Activated naive CD8-positive, alpha-beta T cell treated with anti-CD3 and anti-CD28 coated beads, Interleukin-2, amount 50 U/mL, for 24 hours (primary cell): ENCODE data around the gene GAL3ST2.
A peak's percentile ranks its signal among the peaks of the same experiment; 100 is the strongest.
"Not testable (repeated sequence)": the region's sequence is repeated elsewhere in the genome, so short reads cannot be mapped to it uniquely, and the experiment has no call there.

Source experiments
- ATAC-seq: fragments of 150-1000 bp; cut with Tn5 transposase; one replicate; pipeline ENCODE4 v1.10.0; 2021
- DNase-seq: peaks from one replicate; pipeline ENCODE4 v3.0.0; 2021
- H3K27ac Mint-ChIP-seq: one replicate; pipeline ENCODE4 v1.8.0; 2021; ENCODE audit warnings: mild to moderate bottlenecking, mixed read lengths
- H3K27me3 Mint-ChIP-seq: one replicate; pipeline ENCODE4 v1.8.0; 2021; ENCODE audit warnings: mixed read lengths
- H3K36me3 Mint-ChIP-seq: one replicate; pipeline ENCODE4 v1.8.0; 2021; ENCODE audit warnings: low read depth, mixed read lengths
- H3K4me1 Mint-ChIP-seq: one replicate; pipeline ENCODE4 v1.8.0; 2021; ENCODE audit warnings: mixed read lengths
- H3K4me3 Mint-ChIP-seq: one replicate; pipeline ENCODE4 v1.8.0; 2021; ENCODE audit warnings: mild to moderate bottlenecking, moderate library complexity, mixed read lengths
- H3K9me3 Mint-ChIP-seq: one replicate; pipeline ENCODE4 v1.8.0; 2021; ENCODE audit warnings: mixed read lengths

Gene GAL3ST2

GRCh38 chr2:241741016-241741415 lies 35.6 kb upstream of the GAL3ST2 start:
- peaks cover 37% of the 10 kb centered on the region for H3K4me1 Mint-ChIP-seq
- H3K4me3 Mint-ChIP-seq, result peak overlapping the region; percentile 41
- peaks cover 24% of the 10 kb centered on the region for H3K36me3 Mint-ChIP-seq
- ATAC-seq (peak; percentile 68), DNase-seq (peak; percentile 46)
- H3K9me3 Mint-ChIP-seq, result no peaks in the 10 kb centered on the region
- H3K27me3 Mint-ChIP-seq, result no peaks in the 10 kb centered on the region
- H3K27ac Mint-ChIP-seq, result peak overlapping the region; percentile 44

- Mint-ChIP-seq H3K4me3 (no peak overlapping the region), H3K9me3 (no peaks in the 10 kb centered on the region), H3K36me3 (peaks cover 25% of the 10 kb centered on the region), H3K27me3 (no peaks in the 10 kb centered on the region), H3K4me1 (peaks cover 32% of the 10 kb centered on the region), H3K27ac (no peak overlapping the region)
- DNase-seq (no peak), ATAC-seq (no peak)
Measured at GRCh38 chr2:241742320-241742939, 34.2 kb upstream of the GAL3ST2 start.

GRCh38 chr2:241743008-241743407 lies 33.6 kb upstream of the GAL3ST2 start:
- H3K4me1 Mint-ChIP-seq, result peaks cover 28% of the 10 kb centered on the region
- not testable (repeated sequence) for H3K4me3 Mint-ChIP-seq, H3K27me3 Mint-ChIP-seq, H3K9me3 Mint-ChIP-seq, H3K27ac Mint-ChIP-seq, ATAC-seq, DNase-seq
- H3K36me3 Mint-ChIP-seq, result peaks cover 25% of the 10 kb centered on the region

GRCh38 chr2:241743620-241744019 lies 33.0 kb upstream of the GAL3ST2 start:
- Mint-ChIP-seq H3K4me3 (no peak overlapping the region), H3K36me3 (peaks cover 23% of the 10 kb centered on the region)
- no peak for ATAC-seq

GRCh38 chr2:241744028-241744754 lies 32.4 kb upstream of the GAL3ST2 start:
- Mint-ChIP-seq H3K36me3 (peaks cover 21% of the 10 kb centered on the region), H3K4me1 (peaks cover 21% of the 10 kb centered on the region), H3K27ac (no peak overlapping the region), H3K4me3 (no peak overlapping the region), H3K27me3 (no peaks in the 10 kb centered on the region), H3K9me3 (no peaks in the 10 kb centered on the region)
- DNase-seq (no peak), ATAC-seq (no peak)

More at GRCh38 chr2:241743620-241744019, 33.0 kb upstream of the GAL3ST2 start:
- H3K27ac Mint-ChIP-seq, result no peak overlapping the region
- H3K4me1 Mint-ChIP-seq, result peaks cover 26% of the 10 kb centered on the region
- no peaks in the 10 kb centered on the region for H3K9me3 Mint-ChIP-seq
- no peak for DNase-seq
- H3K27me3 Mint-ChIP-seq, result no peaks in the 10 kb centered on the region

- Mint-ChIP-seq H3K27ac (no peak overlapping the region), H3K36me3 (peaks cover 23% of the 10 kb centered on the region), H3K9me3 (no peaks in the 10 kb centered on the region), H3K27me3 (no peaks in the 10 kb centered on the region), H3K4me3 (no peak overlapping the region), H3K4me1 (peaks cover 10% of the 10 kb centered on the region)
- no peak for ATAC-seq
- no peak for DNase-seq
Measured at GRCh38 chr2:241745276-241745675, 31.3 kb upstream of the GAL3ST2 start.

GRCh38 chr2:241746084-241746483 lies 30.5 kb upstream of the GAL3ST2 start:
- Mint-ChIP-seq H3K27me3 (no peaks in the 10 kb centered on the region), H3K4me1 (peaks cover 2% of the 10 kb centered on the region), H3K4me3 (no peak overlapping the region), H3K36me3 (peaks cover 23% of the 10 kb centered on the region), H3K9me3 (no peaks in the 10 kb centered on the region), H3K27ac (no peak overlapping the region)
- no peak for ATAC-seq
- DNase-seq, result no peak

GRCh38 chr2:241748468-241749256 lies 28.0 kb upstream of the GAL3ST2 start:
- no peaks in the 10 kb centered on the region for H3K9me3 Mint-ChIP-seq
- DNase-seq (no peak), ATAC-seq (no peak)
- peaks cover 23% of the 10 kb centered on the region for H3K36me3 Mint-ChIP-seq
- no peak overlapping the region for H3K4me3 Mint-ChIP-seq
- H3K4me1 Mint-ChIP-seq, result no peaks in the 10 kb centered on the region
- no peaks in the 10 kb centered on the region for H3K27me3 Mint-ChIP-seq
- H3K27ac Mint-ChIP-seq, result no peak overlapping the region

- ATAC-seq (no peak), DNase-seq (no peak)
- Mint-ChIP-seq H3K27me3 (no peaks in the 10 kb centered on the region), H3K27ac (no peak overlapping the region), H3K4me3 (no peak overlapping the region), H3K4me1 (no peaks in the 10 kb centered on the region), H3K36me3 (peaks cover 17% of the 10 kb centered on the region), H3K9me3 (no peaks in the 10 kb centered on the region)
Measured at GRCh38 chr2:241750076-241750840, 26.4 kb upstream of the GAL3ST2 start.

- Mint-ChIP-seq H3K36me3 (peaks cover 10% of the 10 kb centered on the region), H3K4me3 (no peak overlapping the region), H3K27ac (no peak overlapping the region), H3K9me3 (no peaks in the 10 kb centered on the region), H3K4me1 (no peaks in the 10 kb centered on the region), H3K27me3 (no peaks in the 10 kb centered on the region)
- ATAC-seq (no peak), DNase-seq (no peak)
Measured at GRCh38 chr2:241751152-241751551, 25.5 kb upstream of the GAL3ST2 start.

GRCh38 chr2:241751776-241752175 lies 24.8 kb upstream of the GAL3ST2 start:
- Mint-ChIP-seq H3K27ac (no peak overlapping the region), H3K9me3 (no peaks in the 10 kb centered on the region), H3K36me3 (peaks cover 8% of the 10 kb centered on the region), H3K4me3 (no peak overlapping the region), H3K27me3 (no peaks in the 10 kb centered on the region), H3K4me1 (no peaks in the 10 kb centered on the region)
- ATAC-seq (no peak), DNase-seq (no peak)

GRCh38 chr2:241752253-241752652 lies 24.4 kb upstream of the GAL3ST2 start:
- Mint-ChIP-seq H3K4me3 (no peak overlapping the region), H3K27me3 (no peaks in the 10 kb centered on the region), H3K9me3 (no peaks in the 10 kb centered on the region), H3K36me3 (peaks cover 7% of the 10 kb centered on the region), H3K4me1 (no peaks in the 10 kb centered on the region), H3K27ac (no peak overlapping the region)
- ATAC-seq (no peak), DNase-seq (no peak)

- DNase-seq (no peak), ATAC-seq (no peak)
- no peak overlapping the region for H3K4me3 Mint-ChIP-seq
- no peaks in the 10 kb centered on the region for H3K27me3 Mint-ChIP-seq
- no peak overlapping the region for H3K27ac Mint-ChIP-seq
- H3K9me3 Mint-ChIP-seq, result no peaks in the 10 kb centered on the region
- H3K4me1 Mint-ChIP-seq, result no peaks in the 10 kb centered on the region
- peaks cover 9% of the 10 kb centered on the region for H3K36me3 Mint-ChIP-seq
Measured at GRCh38 chr2:241752689-241753276, 23.8 kb upstream of the GAL3ST2 start.

- Mint-ChIP-seq H3K4me3 (no peak overlapping the region), H3K36me3 (peaks cover 11% of the 10 kb centered on the region), H3K9me3 (no peaks in the 10 kb centered on the region), H3K27me3 (no peaks in the 10 kb centered on the region), H3K4me1 (no peaks in the 10 kb centered on the region), H3K27ac (no peak overlapping the region)
- DNase-seq (no peak), ATAC-seq (no peak)
Measured at GRCh38 chr2:241753493-241753892, 23.1 kb upstream of the GAL3ST2 start.
